Stimulated activated CD8-positive, alpha-beta memory T cell treated with anti-CD3 and anti-CD28 coated beads, Interleukin-4, amount 100 ng/mL, for 24 hours (primary cell): ENCODE data around the gene PIGC.

Experiments
- DNase-seq: peaks from one replicate; pipeline ENCODE4 v3.0.0-alpha.2; 2020; ENCODE audit warnings: low read depth

Gene PIGC

DNA sequence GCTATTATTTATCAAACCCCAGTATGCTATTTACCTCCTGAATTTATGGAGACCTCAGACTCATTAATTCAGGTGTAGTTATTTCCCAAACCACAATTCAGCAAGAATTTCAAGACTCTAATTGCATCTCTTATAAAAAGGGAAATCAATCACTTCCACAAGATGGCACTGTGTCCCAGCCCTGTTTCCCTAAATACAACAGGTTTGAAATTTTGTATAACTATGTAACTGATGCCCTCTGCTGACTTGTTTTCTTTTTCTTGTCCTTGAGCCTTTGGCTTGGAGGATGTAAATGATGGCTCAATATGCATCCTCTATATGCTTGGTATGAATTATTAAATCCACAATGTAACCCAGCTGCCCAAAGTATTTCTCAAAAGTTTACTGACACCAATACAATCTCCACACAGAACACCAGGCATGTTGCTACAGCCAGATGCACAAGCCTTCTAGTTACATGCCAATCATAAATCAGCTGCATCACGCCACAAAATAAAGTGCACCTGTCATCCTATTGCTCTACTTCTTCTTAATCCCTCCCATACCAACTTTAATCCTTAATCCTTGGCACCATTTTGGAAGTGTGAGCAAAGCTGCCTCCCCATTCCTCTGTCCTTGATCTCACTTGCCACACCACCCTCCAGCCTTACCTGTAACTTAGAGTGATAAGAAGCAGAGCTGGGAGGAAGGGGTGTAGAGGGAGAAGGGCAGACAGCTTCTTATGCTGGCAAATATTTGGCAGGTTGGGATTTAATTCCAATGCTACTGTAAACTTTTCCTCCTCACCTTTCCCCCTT, 14.3 kb downstream of the PIGC start:
- DNase-seq, result no peak

DNA sequence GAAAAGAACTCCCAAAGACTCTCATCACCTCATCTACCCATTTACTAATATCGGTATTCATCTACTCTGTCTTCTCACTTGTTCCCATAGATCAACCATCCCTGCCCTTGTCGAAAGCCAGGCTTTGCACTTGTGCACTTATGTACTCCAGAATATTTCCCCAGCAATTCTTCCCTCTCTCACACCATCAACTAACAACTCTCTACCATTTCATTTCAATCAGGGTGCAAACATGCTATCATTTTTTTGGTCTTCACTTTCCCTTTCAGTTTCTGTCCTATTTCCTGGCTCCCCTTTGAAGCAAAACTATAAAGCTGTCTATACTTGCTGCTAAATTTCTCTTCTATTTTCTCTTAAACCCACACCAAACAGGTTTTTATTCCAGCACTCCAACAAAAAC, 16.7 kb downstream of the PIGC start:
- no peak for DNase-seq

DNA sequence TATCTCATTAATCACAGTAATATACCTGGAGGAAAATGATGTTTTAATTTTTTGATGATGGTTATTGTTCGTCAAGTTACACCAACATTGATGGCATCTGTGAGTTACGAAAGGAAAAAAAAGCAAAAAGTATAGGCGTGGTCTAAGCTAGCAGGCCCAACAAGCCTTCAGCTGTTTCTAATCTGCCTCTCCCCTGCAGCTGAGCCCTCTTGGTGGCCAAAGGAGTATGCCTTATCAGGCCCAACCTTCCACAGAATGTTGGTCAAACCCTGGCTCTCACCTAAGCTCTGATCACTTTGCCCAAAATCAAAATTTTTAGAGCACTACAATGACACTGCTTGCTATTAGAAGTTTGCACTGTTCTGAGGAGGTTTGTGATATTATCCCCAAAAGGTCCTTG, 18.5 kb downstream of the PIGC start:
- DNase-seq, result no peak

DNA sequence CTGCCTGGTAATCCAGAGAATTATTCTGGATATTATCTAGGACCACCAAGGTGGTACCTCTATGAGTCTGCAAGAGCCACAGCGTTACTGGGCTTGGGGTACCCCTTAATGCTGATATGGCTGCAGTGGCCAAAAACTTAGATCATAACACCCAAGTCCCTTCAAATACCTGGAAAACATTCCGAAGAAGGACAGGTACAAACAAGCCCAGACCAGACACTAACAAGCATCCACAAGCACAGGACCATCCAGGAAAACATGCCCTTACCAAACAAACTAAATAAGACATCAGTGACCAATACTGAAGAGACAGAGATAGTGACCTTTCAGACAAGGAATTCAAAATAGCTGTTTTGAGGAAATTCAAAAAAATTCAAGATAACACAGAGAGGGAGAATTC, 20.5 kb downstream of the PIGC start:
- no peak for DNase-seq

DNA sequence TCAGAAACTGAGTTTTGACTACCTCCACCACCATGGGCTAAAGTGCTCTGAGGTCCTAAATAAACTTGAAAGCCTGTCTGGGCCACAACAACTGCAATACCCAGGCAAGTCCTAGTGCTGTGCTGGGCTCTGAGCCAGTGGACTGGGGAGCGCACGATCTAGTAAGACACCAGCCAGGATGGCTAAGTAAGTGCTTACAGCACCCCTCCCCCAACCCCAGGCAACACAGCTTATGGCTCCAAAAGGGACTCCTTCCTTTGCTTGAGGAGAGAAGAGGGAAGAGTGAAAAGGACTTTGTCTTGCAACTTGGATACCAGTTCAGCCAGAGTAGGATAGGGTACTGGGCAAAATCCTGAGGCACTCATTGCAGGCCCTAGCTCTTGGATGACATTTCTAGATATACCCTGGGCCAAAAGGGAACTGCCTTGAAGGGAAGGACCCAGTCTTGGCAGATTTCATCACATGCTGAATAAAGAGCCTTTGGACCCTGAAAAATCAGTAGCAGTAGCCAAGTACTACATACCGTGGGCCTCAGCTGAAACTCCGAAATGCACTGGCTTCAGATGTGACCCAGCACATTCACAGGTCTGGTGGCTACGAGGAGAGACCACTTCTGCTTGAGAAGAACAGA, 21.8 kb downstream of the PIGC start:
- DNase-seq, result no peak

DNA sequence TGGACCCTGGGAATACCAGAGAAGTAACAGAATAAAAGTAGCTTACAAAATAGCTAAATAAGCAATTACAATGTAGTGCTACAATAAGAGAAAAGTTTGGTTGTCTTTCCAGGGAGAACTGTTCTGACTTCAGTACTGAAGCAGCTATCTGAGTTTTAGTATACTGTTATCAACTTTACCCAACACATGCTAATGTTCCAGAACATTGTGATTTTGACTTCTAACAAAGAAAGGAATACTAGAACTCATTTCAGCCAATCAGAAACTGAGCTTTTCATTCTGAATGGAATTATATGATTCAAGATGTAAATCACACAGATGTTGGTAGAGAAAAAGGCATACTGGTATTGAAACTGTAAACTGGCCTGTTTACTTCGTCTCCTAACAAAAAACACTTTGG, 23.5 kb downstream of the PIGC start, which contains the start of gene C1orf105:
TSS of gene C1orf105 (plus strand) at position 301 of the 400 bp plus-strand sequence. CDS start 201 bp downstream, outside the sequence.
- no peak for DNase-seq

DNA sequence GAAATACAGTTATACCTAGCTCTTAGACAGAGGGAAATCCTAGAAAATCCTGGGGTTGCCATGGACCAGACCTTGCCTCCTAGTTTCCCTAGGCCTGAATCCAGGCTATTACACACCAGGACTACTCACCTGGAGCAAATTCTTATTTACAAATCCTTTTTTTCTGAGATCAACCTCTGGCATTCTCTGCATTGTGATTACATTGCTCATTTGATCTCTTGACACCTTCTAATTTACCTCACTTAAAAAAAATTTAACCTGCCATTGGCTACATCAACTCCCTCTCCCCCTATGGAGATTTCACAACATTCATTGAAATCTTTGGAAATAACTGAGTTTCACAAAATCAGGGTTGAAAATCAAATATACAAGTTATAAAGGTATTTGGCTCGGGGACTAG, 26.3 kb downstream of the PIGC start:
- DNase-seq, result no peak

DNA sequence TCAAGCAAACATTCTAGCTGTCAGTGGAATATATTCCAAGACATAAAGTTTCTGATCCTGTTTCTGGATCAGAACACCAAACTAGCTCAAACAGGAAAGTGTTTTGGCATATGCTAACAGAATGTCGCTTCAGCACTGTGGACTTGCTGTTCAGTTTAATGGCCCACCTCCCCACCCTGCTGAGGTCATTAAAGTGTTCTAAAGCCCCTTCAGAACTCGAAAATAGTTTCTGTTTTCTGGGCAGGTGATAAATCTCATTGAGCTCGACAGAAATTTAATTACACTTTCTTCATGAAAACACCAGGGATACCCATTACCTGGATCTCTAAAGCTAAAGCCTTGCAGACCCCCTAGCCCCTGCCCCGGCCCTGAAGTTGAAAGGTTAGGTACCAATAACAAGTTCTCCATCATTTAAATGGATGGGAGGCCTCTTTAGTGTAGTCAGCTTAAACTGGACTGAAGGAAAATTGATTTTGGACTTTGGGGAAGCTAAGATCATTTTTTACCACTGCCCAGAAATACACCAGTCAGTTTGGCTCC, 27.3 kb downstream of the PIGC start:
- no peak for DNase-seq

DNA sequence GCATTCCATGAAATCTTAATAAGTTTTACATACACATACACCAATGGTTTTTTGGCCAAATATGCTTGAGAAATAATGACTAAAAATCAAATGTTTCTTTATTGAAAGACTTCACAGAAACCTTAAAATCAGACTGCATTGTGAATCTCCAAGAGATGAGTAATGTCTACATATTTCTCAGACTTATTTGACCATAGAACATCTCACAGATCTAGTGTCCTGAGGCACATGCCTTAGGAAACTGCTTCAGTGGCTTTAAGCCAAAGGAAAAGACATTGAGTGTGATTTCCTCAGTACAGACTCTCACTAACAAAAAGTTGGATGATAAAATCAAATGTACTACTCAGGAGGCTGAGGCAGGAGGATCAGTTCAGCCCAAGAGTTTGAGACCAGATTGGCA, 29.5 kb downstream of the PIGC start:
- no peak for DNase-seq

DNA sequence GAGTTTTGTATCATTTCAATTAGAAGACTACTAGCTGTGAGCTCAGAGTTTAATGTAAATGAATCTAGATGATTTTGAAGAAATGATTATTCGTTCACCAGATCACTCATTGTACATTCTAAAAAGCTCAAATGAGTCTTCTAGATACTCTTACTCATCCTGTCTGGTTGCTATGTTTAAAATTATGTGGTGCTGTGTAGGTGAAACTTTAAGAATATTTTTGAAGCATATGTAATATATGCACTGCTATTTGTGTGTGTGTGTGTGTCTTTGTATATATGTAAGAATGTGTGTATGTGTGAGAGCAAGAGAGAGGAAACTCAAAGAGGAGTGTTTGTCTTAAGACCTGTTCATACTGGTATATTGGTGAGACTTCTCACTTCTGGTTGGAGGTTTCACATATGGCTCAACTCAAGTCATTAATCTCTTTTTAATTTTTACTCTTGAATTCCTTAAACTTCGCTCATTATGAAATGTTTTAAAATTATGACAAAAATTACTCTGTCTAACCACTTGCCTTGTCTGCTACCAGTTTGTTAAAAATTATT, 32.0 kb downstream of the PIGC start:
- DNase-seq, result no peak

DNA sequence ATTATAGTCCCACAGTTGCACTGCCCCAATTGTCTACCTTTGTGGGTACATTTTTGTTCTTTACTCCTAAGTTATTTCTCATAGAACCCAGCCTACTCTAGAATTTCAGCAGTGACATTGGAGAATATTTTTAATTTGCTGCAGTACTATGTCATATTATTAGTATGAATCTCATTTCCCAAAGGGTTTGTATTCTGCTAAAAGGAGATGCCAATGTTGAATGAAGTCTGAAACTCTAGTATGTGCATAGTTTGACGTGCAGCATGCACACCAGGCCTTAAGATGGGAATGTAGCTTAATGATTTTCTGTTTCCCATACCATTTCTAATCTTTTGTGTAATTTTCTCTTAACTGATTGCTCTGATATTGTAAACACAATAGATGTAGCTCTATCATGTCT, 33.8 kb downstream of the PIGC start:
- no peak for DNase-seq

DNA sequence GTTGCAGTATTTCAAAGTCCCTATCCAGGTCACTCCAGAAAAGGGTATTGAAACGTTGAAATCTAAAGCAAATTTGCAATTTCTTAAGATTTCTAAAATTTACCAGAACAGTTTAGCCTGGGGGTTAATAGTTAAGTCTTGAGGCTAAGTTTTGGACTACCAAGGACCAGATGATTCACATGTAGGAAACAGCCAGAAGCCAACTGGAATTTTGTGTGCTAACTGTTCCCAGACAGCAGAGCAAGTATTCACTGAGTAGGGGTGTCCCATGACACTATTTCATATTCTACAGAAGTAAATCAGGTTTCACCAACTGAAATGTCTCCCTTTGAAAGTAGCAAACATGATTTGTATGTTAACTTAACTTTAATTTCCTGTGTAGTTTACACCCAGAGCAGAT, 34.9 kb downstream of the PIGC start:
- DNase-seq, result no peak

DNA sequence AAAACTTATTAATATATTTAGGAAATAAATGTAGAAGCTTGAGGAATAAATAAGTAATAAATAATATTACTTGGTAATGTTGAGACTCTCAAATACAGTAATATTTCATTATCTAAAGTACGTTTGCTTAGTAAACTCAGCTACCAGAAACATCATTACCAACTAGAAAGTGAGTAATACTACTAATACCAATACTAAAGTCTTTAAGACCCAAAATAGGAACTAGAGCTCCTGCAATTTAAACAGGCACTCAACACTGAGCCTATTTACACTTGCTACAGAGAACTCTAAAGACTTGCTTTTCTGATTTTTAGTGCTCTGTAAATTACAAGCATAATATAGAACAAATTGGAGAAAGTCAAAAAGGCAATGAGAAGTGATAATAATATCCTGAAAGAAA, 36.9 kb downstream of the PIGC start:
- DNase-seq, result no peak

DNA sequence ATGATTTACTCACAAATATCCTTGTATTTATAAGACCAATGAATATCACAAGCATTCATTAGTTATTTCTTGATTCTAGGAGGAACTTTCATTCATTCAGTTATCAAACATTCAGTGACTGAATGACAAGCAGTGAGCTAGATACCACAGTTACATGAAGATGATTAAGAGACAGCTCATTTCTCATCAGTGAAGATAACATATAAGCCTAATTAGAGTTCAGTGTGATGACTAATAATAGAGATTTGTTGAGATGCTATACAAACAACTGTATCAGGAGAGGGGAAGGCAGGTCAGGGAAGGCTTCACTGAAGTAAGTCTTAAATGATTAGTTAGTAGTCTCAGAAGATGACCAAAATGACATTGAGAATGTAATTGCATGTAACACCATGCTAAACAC, 38.0 kb downstream of the PIGC start:
- DNase-seq, result no peak

DNA sequence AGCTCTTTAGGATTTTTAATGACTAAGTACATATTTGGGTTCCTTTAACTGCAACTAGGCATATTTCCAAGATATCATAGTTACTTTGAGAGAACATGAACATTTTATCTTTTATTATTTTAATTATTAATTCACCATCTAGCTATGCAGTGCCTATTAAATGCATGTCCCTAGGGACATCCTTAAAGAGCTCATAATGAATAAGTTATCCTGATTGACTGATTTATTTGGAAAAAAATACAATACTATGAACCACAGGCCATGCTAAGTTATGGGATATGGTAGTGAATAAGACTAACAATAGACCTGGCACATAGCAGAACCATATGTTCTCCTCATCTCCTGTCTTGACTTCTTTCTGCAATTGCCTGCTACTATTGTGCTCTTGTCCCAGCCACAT, 39.7 kb downstream of the PIGC start:
- no peak for DNase-seq

DNA sequence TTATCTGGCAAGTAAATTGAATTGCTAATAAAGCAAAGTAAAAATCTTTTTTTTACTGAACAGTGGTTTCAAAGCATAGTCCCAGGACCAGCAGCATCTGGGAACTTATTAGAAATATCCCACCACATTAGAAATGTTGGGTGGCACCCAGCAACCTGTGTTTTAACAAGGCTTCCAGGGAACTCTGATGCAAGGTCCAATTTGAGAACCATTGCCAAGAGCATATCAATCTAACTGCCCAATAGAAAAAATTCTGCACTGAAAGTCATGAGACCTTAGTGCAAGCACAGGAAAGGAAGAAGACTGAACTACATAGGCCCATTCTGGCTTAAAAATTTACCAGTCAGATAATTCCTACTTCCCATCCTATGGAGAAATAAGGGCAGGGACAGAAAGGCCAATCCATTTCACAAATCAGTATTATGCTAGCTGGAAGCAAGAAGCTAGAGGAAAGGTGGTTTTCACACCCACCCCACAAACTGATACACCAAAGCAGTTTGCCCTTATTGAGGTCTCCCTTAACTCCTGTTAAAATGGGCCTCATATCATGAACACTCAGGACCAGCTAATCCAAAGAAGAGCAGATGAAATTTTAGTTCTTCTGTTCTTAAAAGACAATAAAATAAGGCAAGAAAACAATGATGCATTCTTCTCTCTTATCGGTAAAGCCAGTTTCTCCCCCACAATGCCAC, 40.8 kb downstream of the PIGC start:
- no peak for DNase-seq

DNA sequence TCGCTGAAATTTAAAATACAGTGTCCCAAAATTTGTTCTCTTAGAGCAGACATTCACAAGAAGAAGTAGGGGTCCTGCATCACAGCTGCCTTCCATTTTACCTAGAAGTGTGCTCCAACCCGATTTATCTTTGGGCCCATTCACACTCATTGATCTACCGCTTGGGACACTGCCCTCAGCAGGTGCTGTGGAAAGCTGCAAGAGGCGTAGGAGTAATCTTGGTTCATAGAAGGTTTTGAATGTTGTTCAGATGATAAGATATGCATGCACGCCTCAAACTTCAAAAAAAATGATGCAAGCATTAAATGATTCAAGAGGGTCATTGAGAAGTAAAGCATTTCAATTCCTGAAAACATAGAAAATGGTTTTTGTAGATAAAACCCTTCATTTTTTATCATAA, 42.0 kb downstream of the PIGC start:
- DNase-seq, result no peak

DNA sequence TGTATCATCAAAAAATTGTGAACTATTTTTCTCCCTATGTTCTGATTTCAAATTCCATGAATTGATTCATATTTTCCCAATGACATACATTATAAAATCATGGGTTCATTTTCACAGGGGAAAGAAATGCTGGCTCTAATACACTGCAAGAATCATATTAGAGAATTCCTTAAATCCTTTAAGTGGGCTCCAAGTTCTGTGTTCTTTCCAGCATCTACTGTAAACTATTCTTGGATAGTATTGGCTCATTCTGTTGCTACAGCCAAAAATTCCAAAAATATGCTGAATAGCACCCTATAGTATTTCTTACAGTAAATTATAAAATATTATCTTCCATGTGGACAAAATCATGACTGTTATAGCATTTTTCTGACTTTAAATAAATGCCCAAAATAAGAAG, 42.4 kb downstream of the PIGC start:
- DNase-seq, result no peak

DNA sequence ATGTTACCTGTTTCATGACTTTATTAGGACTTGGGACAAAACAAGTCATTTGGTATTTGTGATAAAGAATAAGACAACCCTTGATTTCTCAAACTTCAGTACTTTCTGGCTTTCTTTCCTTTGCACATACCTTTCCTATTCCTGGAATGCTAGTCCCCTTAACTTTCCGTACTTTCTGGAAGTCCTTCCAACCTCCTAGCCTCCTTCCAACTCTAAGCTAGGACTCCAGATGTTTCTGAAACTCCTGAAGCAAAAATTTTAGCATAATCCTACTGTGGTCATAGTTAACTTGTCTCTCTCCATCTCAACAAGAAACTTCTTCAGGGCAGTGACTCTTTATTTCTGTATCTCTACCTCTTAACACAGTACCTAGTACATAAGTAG, 43.2 kb downstream of the PIGC start:
- no peak for DNase-seq

DNA sequence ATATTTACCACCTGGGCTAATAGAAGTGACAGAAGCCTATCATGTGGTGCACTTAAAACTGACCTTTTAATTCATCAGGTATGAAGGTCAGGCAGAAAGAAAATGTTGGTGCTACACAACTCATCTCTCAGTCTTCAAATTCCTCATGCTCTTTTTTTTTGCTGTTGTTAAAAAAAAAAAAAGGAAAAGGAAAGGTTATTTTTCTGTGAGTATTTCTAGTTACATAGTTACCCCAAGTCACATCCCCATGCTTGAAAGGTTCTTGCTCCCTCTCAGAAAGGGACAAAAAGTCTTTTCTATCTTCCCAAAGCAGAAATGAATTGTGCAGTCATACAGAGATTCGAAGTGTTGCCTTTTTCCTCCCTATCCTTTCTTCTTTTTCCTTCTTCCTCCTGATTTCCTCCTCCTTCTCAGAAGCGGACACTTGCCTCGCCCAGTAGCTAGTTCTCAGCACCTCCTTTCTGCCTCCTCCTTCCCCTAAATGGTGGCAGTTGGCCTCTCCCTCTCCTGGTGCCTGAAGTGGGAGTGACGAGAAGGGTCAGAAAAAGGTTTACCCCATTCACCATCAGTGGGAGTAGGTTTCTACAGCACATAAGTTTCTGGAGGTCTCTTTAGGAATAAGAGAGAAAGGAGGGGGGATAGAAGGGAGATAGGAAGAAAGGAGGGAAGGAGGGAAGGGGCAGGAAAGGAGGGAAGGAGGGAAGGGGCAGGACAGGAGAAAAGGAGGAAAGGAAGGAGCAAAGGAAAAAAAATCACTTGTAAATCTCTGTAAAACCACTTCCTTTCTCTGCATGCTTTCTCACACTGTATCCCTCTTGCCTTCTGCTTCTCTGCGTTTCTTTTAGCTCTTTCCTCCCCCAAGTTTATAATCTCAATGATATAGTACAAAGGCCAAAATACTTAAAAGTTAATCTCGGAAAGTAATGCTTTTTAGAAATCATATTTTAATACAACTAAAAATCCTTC, 43.8 kb downstream of the PIGC start:
- no peak for DNase-seq

DNA sequence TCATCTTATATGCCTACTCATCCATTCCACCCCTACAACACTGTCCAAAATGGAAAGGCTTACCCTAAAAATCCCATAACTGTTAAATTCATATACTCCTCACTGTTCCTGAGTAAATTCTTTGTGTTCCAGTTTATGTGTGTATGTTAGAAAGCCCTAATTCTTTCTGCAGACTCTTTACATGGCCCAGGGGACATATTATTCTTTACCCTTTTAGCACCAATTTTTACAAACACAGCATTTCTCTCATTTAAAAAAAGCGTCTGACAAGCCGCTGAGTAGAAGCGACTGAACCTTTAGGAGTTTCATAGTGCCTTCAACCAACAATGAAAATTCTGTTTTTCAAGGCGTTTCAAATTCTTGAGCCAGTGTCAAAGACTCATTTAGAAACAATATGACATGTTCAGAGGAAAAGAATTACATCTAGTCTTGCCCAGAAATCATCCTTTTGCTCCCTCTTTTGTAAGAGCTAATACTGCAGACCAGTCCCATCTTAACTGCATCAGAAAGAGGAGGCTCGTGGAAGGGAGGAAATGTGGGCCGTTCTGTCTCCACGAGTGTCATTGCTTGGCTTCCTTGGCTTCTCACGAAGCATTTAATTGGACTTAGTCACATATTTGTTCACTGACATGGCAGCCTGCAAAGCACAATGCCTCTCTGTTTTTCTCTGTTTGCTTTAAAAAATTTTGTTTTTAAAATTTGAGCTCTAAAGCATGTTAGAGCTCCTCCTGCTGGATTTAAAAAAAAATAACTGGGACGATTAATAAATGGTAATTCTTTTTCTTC, 44.7 kb downstream of the PIGC start:
- DNase-seq, result no peak
